ENCODE data around the gene HSFX2.
"Not testable (repeated sequence)": the region's sequence is repeated elsewhere in the genome, so short reads cannot be mapped to it uniquely, and the experiment has no call there.

The HSFX2 gene, protein sequence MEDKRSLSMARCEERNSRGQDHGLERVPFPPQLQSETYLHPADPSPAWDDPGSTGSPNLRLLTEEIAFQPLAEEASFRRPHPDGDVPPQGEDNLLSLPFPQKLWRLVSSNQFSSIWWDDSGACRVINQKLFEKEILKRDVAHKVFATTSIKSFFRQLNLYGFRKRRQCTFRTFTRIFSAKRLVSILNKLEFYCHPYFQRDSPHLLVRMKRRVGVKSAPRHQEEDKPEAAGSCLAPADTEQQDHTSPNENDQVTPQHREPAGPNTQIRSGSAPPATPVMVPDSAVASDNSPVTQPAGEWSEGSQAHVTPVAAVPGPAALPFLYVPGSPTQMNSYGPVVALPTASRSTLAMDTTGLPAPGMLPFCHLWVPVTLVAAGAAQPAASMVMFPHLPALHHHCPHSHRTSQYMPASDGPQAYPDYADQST

DNA sequence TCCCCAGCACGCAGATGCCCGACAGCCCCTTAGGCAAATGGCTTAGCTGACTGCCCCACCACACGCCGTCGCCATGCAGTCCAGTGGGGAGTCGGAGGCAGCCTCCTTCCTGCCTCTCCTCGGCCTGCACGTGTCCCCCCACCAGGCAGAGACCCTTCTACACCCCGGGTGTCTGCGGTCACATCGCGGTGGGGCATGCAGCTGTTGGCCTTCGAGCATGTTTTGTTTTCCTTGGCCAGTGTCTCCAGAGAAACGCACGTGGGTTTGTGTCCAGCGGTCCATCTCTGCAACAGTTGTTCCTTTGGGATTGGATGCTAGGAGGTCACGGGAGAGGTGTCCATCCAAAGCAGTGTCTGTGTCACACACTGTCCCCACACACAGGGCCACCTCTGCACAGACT is at the start of gene HSFX2:
HSFX2 (minus strand) TSS at position 101 of the 400 bp plus-strand sequence. CDS start 614 bp downstream, outside the sequence.
- DNase-seq = not testable (repeated sequence)

DNA sequence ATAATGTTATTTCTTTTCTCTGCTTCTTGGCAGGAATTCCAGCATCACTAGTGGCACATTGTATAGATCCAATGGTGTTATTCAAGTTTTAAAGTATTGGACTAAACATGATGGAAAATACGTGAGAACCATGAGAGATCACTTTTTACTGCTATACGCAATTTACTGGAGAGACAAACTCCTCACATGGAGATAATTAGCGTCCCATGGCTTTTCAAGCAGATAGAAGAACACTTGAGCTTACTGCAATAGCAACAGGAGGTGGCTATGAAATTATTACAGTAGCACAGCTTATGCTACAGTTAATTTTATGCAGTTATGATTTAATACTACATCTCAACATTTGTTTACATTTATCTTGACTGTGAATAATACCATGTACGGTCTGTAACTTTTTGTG is 48.4 kb upstream of the HSFX2 start:
- no peak for DNase-seq

GRCh38 chrX:149641835-149642234 is 46.7 kb upstream of the HSFX2 start:
- DNase-seq = no peak

GRCh38 chrX:149641432-149641831 is 46.3 kb upstream of the HSFX2 start:
- DNase-seq = no peak

DNA sequence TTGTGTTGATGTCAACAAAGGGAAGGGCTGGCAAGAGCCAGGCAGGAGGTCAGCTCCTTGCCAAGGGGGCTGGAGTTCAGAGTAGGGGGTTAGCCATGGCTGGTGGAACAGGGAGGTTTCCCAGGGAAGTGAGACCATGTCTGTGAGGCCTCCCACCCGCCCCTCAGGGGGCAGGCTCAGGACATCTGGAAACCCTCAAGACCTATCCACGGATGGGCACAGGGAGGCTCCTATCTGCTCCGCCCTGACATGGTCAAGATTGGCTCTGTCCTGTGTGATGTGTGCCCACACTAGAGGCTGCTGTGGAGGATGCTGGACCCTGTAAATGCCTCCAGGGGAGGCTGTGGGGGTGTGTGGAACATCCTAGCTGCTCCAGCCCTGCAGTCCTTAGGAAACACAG is 44.5 kb upstream of the HSFX2 start:
- no peak for DNase-seq

DNA sequence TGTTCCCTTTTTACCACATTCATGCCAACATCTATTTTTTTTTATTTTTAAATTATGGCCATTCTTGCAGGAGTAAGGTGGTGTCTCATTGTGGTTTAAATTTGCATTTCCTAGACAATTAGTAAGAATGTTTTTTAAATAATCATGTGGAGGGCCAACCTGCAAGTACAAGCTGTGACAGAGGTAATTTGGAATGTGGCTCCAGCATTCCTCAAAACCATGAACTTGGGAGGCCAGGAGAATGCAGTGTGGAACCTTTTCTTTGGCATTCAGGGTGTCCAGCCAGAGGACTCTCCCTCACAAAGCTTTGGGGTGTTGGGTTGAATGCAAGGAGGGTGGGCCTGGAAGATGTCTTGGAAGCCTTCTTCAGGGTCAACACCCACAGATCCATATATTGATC is 43.7 kb upstream of the HSFX2 start:
- DNase-seq = no peak

DNA sequence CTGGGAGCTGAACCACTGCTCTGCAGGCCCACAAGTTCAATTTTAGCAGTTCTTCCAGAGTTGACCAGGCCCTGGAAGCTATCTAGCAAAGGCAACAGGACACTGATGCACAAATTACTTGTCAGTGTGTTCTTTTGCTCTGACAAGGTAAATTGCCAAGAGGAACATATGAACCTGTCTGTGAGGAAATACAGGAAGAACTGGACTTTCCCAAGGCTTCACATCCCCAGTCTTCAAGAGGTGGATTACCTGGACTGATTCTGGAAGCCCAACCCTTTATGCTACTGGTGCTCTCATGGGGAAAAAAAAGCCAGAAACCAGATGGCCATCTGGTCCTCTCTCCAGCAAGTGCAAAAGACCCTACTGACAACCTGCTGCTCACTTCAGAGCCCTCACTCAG is 38.4 kb upstream of the HSFX2 start:
- DNase-seq = no peak

DNA sequence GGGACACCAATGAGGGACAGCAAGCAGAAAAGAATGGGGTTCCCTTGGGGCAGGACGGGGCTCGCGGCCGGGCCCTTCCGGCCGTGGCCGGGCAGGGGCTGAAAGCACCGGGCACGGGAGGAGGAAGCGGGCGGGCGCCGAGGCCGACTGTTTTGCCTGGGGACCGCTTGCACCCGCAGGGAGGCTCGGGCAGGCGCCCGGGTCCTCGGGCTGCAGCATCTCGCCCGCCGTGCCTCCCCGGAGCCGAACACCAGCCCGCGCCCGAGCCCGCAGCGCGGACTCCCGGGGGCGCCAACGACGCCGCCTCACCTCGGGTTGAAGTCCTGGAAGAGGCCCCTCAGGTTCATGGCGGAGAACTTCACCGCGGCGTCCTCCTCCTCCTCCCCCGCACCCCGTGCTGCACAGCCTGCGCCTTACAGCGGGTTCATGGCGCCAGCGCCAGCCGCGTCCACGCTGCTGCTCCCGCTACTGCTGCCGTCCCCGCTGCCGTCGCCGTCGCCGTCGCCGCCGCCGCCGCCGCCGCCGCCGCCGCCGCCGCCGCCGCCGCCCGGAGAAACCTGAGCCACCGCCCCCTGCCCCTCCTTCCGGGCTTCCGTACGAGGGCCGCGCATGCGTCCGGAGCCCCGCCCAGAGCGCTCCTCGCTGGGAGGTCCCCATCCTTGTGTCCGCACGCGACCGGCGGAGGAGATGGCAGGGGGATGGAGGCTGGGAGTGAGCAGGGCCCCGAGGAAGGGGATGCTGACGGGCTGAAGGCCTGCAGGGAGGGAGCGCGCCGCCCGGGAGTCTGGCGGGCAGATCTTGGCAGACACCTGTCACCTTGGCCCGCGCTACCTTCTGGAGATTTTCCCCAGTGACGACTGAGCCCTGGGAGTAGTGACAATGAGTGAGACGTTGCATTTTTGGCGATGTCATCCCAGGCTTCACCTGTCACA is 36.4 kb upstream of the HSFX2 start, which contains the start of gene TMEM185A:
TMEM185A (minus strand) TSS at position 559 of the 932 bp plus-strand sequence; CDS start at position 347, 212 bp downstream.
- DNase-seq = peak; percentile 79

DNA sequence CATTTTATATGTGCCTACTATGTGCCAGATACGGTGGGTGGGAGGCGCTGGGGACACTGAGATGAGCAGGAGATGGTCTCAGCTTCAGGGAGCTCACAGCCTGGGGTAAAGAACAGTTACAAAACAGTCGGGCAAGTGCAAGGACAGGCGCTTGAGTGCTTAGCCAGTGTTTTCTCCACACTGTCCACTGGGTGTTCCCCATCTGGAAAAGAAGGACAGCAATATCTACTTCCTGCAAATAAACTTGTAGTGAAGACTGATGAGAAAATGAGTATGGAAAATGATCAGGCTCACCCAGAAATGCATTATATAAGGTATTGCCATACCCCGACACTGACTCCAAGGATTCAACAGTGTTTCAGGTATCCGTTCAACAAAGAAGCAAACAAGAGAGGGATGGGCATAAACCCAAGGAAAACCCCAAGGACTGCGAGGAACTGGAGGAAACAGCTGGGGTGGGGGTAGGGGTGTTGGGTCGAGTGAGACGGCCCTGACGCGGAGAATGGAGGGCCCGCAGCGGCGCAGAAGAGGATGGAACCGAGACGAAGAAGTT is 35.6 kb upstream of the HSFX2 start:
- peak; percentile 18 for DNase-seq

DNA sequence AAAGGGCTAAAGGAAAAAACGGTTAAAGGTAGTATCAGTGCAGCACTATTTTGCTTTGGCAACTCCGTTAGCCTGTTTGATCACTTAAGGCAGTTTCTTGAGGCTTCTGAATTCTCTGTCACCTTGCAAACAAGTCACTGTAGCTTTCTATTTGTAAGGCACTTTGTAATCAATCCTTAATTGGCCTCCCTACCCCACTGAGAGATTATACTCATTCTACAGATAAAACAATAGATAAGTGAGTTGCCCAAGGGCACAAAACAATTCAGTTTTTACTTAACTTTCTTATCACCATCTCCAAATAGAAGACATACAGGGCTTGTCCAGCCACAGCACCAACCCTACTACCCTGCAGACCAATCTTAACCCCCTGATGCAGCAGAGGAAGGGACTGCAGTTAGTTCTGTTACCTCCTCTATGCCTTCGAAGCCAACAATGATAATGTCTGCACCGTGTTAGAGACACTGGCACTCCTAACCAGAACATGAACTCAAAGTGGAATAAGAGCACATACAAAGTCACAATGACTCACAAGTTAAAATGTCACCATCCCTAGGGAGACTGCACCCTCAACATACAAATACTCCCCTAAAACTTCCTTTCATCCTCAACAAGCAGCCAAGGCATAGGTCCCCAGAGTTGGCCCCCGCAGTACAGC is 34.7 kb upstream of the HSFX2 start:
- no peak for DNase-seq

DNA sequence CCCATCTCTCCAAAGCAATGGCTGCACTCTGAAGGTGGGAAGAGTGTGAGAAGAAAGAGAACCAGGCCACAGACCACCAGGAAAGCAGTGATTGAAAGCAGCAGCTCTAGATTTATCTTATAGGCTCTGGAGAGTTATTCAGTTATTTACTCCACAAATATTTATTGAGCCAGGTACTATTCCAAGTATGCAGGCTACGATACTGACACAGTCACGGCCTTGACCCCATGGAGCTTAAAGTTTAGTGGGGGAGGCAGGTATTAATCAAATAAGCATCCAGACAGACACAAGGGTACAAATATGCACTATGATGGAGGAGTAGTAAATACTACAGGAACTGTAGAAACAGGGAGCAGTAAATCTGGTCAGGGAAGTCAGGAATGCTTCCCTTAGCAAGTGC is 33.7 kb upstream of the HSFX2 start:
- no peak for DNase-seq

DNA sequence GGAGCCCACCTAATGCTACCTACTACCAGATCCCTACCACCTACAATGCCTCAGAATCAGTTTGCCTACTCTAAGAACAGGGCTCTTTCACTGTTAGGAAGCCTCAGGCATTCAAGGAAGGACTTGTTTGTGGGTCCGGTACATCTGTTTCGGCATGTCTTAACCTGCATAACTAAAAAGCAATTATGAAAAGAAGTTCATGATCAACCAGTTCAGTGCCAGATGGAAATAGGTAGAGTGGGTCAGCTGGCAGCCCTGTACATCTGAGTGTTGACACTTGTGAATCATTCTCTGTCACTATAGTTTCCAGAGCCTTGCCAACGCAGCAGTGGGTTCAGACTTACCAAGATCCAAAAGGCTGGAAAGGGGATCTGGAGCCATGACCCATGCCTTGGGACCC is 33.2 kb upstream of the HSFX2 start:
- no peak for DNase-seq

- not testable (repeated sequence) for DNase-seq
Observed at GRCh38 chrX:149626829-149627228, 31.7 kb upstream of the HSFX2 start.

GRCh38 chrX:149619662-149620061 is 24.5 kb upstream of the HSFX2 start:
- DNase-seq = not testable (repeated sequence)

DNA sequence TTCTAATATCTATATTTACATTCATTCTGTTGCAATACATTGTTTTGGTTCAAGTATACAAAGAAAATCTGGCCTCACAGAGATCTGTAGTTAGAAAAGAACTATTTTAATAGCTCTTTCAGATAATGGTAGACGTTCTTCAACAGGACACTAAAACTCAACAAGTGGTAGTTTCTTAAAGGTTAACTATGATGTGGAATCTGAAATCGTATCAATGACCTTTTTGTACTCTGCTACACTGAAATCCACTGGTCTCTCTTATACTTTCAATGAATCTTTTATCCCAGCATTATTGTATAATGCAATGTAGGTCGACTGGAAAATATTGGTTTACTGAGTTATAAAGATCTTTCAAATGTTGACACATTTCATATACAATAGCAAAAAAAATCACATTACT is 23.8 kb upstream of the HSFX2 start:
- DNase-seq = no peak

- no peak for DNase-seq
Observed at GRCh38 chrX:149611623-149612175, 16.6 kb upstream of the HSFX2 start.

DNA sequence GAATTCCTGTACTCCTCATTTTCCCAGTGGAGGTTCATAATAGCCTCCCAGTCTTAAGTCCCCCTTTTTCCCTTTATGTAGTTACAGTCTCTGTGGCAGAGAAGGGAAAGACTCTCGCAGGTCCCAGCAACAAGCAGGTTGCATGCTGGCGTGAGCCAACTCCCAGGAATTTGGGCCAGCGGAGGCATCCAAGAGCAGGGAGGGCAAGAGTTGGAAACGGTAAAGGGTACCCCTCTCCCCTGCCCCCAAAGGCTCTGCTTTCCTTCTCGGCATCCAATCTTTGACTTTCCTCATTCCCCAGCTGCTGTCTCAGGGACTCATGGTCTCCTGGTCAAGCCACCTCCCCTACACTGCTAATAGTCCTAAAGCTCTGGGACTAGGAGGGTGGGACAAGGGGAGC is 15.4 kb upstream of the HSFX2 start:
- no peak for DNase-seq

DNA sequence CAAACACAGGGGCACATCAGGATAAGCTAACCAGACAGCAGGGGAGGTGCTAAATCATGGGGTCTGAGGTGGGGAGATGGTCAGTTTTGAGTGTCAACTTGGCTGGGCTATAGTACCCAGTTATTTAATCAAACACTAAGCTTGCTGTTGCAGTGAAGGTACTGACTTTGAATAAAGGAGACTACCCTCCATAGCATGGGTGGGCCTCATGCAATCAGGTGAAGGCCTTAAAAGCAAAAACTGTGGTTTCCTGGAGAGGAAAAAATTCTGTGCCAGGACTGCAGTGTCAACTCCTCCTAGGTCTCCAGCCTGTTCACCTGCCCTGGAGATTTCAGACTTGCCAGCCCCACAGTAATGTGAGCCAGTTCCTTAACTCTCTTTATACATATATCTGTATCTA is 12.6 kb upstream of the HSFX2 start:
- DNase-seq = no peak

DNA sequence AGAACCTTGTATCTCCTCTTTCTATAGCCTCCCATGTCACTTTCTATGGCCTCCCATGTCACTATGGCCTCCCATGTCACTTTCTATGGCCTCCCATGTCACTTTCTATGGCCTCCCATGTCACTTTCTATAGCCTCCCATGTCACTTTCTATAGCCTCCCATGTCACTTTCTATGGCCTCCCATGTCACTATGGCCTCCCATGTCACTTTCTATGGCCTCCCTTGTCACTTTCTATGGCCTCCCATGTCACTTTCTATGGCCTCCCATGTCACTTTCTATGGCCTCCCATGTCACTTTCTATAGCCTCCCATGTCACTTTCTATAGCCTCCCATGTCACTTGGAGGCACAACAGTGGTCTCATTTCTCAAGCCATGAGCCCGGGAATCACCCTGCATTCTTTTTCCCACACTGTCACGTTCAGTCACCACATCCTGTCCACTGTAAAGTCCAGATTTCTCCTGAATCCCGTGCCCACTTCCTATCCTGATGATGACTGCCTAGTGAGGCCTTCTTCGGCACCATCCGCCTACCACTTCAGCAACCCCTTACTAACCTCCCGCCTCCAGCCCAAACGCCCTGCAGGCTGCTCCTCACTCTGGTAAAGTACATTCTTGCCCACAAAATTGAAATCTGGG is 10.3 kb upstream of the HSFX2 start:
- not testable (repeated sequence) for DNase-seq

GRCh38 chrX:149598603-149599002 is 3.5 kb upstream of the HSFX2 start:
- DNase-seq = not testable (repeated sequence)

GRCh38 chrX:149595943-149596342 is 829 bp upstream of the HSFX2 start:
- DNase-seq = not testable (repeated sequence)

GRCh38 chrX:149590993-149591392 is 4.1 kb downstream of the HSFX2 start:
- DNase-seq = not testable (repeated sequence)

Measured in retina (tissue), 1 donor.